Uterus (tissue), 2 donors: ENCODE measurements around the gene KLHL21.

Experiments
- POLR2A ChIP-seq, 2 donors: fragments of 450-650 bp; IDR thresholded peaks; one replicate each; pipeline ENCODE4 v1.6.1; 2016; ENCODE audit warnings: antibody characterized with exemption in 2 of 2, mild to moderate bottlenecking in 1 of 2, moderate library complexity in 1 of 2
- TF ChIP-seq, protein P1 (sequence below), 4 experiments: fragments of 200-600 bp in 2 of 4; fragments of 450-650 bp in 2 of 4; sonication (generic) in 2 of 4; IDR thresholded peaks; one replicate each; pipeline ENCODE4 v1.5.1; 2016 to 2019; ENCODE audit warnings: antibody characterized with exemption in 4 of 4, mild to moderate bottlenecking in 2 of 4, moderate library complexity in 1 of 4

DNA sequence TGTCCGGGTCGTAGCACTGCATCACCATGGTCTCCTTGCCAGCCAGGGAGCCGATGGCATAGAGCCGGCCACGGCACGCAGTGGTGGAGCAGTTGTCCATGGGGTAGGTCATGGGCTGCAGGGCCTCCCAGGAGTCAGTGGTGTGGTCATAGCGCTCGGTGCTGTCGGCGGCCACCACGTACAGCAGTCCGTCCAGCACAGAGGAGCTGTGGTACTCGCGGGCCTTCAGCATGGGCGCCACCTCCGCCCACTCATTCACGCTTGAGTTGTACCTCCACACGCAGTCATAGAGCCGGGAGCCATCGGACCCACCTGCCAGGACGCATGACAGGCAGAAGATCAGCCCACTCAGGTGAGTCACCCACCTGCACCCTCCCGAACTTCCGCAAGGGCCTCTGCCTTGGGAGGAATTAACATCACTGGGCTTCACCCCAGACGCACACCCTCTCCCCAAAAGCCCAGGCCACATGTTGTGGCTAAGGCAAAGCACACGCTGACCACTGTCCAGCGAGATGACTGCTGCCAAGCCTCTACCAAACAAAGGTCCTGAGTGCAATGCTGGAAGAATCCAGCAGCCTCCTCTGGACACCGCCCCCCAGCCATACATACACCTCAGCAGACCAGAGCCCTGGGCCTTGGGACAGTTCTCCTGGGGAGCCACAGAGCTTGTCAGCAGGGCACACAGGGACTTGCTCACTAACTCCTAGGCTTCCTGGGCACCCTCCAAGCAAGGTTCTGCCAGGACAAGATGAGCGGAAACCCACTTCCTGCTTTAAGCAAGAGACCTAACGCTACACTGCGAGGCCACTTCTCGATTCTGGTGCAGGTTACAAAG lies 3.3 kb downstream of the KLHL21 start:
- TF ChIP-seq, protein P1, sequence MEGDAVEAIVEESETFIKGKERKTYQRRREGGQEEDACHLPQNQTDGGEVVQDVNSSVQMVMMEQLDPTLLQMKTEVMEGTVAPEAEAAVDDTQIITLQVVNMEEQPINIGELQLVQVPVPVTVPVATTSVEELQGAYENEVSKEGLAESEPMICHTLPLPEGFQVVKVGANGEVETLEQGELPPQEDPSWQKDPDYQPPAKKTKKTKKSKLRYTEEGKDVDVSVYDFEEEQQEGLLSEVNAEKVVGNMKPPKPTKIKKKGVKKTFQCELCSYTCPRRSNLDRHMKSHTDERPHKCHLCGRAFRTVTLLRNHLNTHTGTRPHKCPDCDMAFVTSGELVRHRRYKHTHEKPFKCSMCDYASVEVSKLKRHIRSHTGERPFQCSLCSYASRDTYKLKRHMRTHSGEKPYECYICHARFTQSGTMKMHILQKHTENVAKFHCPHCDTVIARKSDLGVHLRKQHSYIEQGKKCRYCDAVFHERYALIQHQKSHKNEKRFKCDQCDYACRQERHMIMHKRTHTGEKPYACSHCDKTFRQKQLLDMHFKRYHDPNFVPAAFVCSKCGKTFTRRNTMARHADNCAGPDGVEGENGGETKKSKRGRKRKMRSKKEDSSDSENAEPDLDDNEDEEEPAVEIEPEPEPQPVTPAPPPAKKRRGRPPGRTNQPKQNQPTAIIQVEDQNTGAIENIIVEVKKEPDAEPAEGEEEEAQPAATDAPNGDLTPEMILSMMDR (IDR thresholded peaks at IDR 0.05) = no peak
- no peak for TF ChIP-seq POLR2A (IDR thresholded peaks at IDR 0.05)
